ENCODE measurements around the gene ADRA2B. TPM values are rescaled to one million over a fixed set of nuclear protein-coding genes. Genes with fewer than 3 reads are reported as not detected.

The ADRA2B gene
- total RNA-seq, 2 donors from 2014 or later = 0.47 to 1.4 TPM

- no peak for DNase-seq (ENCODE audit: low spot score)
- Histone ChIP-seq H3K4me3 (no peak overlapping the region), H3K27me3 (no peaks in the 10 kb centered on the region), H3K27ac (peak overlapping the region; percentile 15 to 68), H3K36me3 (no peaks in the 10 kb centered on the region), H3K4me1 (peaks cover 0 to 47% of the 10 kb centered on the region in 2 donors), H3K9me3 (no peaks in the 10 kb centered on the region)
- no peak for TF ChIP-seq CTCF (IDR thresholded peaks at IDR 0.05)
These were observed 29.9 kb upstream of the ADRA2B start for GRCh38 chr2:96146153-96146880.

- no peak for TF ChIP-seq CTCF (IDR thresholded peaks at IDR 0.05)
- H3K27ac ChIP-seq = peak overlapping the region; percentile 15 to 68
These were observed 29.4 kb upstream of the ADRA2B start for GRCh38 chr2:96145848-96146152.

GRCh38 chr2:96145036-96145847 lies 28.9 kb upstream of the ADRA2B start, which contains the start of gene DUSP2:
TSS of gene DUSP2 (minus strand) at chr2:96145440. CDS start at chr2:96145354, 86 bp downstream.
- H3K27ac ChIP-seq = peak within 1 kb of the TSS; percentile 15 to 68

More at GRCh38 chr2:96145848-96146152, 29.4 kb upstream of the ADRA2B start:
- H3K4me3 ChIP-seq = peak overlapping the region in 1 of 2 donors; percentile 55
- H3K9me3 ChIP-seq = no peaks in the 10 kb centered on the region
- no peaks in the 10 kb centered on the region for H3K36me3 ChIP-seq
- peaks cover 0 to 47% of the 10 kb centered on the region in 2 donors for H3K4me1 ChIP-seq
- no peaks in the 10 kb centered on the region for H3K27me3 ChIP-seq
- DNase-seq (ENCODE audit: low spot score) = no peak

GRCh38 chr2:96144481-96145035 lies 28.2 kb upstream of the ADRA2B start:
- no peaks in the 10 kb centered on the region for H3K9me3 ChIP-seq
- H3K36me3 ChIP-seq = no peaks in the 10 kb centered on the region
- H3K4me1 ChIP-seq = peaks cover 0 to 47% of the 10 kb centered on the region in 2 donors
- peak overlapping the region in 1 of 2 donors; percentile 68 for H3K27ac ChIP-seq
- peak overlapping the region; percentile 40 to 55 for H3K4me3 ChIP-seq
- H3K27me3 ChIP-seq = no peaks in the 10 kb centered on the region
- no peak for TF ChIP-seq CTCF (IDR thresholded peaks at IDR 0.05)
- DNase-seq (ENCODE audit: low spot score) = no peak

More at GRCh38 chr2:96145036-96145847, 28.9 kb upstream of the ADRA2B start, which contains the start of gene DUSP2:
- Histone ChIP-seq H3K36me3 (no peaks in the 10 kb centered on the region), H3K27me3 (no peaks in the 10 kb centered on the region), H3K4me1 (peaks cover 0 to 47% of the 10 kb centered on the region in 2 donors), H3K9me3 (no peaks in the 10 kb centered on the region), H3K4me3 (peak within 1 kb of the TSS; percentile 40 to 55)
- TF ChIP-seq CTCF (IDR thresholded peaks at IDR 0.05) = no peak
- DNase-seq (ENCODE audit: low spot score) = peak; percentile 78

GRCh38 chr2:96143848-96144480 lies 27.6 kb upstream of the ADRA2B start:
- Histone ChIP-seq H3K9me3 (no peaks in the 10 kb centered on the region), H3K27me3 (no peaks in the 10 kb centered on the region), H3K27ac (no peak overlapping the region), H3K36me3 (no peaks in the 10 kb centered on the region), H3K4me1 (peaks cover 0 to 47% of the 10 kb centered on the region in 2 donors), H3K4me3 (peak overlapping the region in 1 of 2 donors; percentile 55)
- no peak for TF ChIP-seq CTCF (IDR thresholded peaks at IDR 0.05)
- DNase-seq (ENCODE audit: low spot score) = no peak
